ENCODE measurements around the gene PFKFB3.
"Not testable (repeated sequence)": the region's sequence is repeated elsewhere in the genome, so short reads cannot be mapped to it uniquely, and the experiment has no call there.

PFKFB3 gene

DNA sequence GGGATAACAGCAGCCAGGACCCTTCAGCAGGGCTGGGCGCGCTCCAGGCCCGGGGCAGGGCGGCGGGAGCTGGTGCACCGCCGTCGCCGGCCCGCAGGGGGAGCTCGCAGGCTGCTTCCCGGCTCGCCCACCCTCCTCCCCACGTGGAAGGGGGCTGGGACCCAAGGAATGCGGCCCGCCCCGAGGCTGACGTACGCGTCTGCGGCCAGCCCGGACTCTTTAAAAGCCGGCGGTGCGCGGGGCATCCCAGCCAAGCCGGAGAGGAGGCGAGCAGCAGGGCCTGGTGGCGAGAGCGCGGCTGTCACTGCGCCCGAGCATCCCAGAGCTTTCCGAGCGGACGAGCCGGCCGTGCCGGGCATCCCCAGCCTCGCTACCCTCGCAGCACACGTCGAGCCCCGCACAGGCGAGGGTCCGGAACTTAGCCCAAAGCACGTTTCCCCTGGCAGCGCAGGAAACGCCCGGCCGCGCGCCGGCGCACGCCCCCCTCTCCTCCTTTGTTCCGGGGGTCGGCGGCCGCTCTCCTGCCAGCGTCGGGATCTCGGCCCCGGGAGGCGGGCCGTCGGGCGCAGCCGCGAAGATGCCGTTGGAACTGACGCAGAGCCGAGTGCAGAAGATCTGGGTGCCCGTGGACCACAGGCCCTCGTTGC is at the start of gene PFKFB3:
TSS of gene PFKFB3 (plus strand) at position 249 of the 647 bp plus-strand sequence. CDS start at position 578, 329 bp downstream.
- peaks cover 21% of the 10 kb centered on the region for H3K4me1 Mint-ChIP-seq
- H3K4me3 Mint-ChIP-seq, result peak within 1 kb of the TSS; percentile 91
- no peaks in the 10 kb centered on the region for H3K9me3 Mint-ChIP-seq
- peak within 1 kb of the TSS; percentile 42 for H3K27ac Mint-ChIP-seq (ENCODE audit: low read depth)
- DNase-seq (ENCODE audit: low spot score in 2 of 2), result peak; percentile 82 to 87
- H3K27me3 Mint-ChIP-seq, result no peaks in the 10 kb centered on the region
- ATAC-seq (replicated peaks; ENCODE audit: extremely low read depth, poor library complexity, severe bottlenecking), result peak; percentile 61
- H3K36me3 Mint-ChIP-seq (ENCODE audit: insufficient read depth), result peaks cover 13% of the 10 kb centered on the region

DNA sequence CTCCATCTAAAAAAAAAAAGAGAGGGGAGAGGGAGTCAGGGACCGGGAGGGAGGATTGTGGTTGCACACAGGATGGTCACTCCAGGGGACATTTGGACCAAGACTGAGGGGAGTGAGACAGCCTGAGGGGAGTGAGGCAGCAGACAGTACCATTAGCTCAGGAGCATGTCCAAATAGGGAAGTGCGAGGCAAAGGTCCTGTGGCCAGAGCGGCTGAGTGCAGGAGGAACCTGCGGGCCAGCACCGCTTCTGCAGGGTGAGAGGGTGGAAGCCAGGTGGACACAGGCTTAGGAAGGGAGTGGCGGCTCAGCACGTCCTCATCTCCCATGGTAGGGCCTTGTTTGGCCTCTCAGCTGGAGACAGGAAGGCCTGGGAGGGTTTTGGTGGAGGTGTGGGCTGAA is 48.9 kb upstream of the PFKFB3 start:
- no peak for ATAC-seq (replicated peaks; ENCODE audit: extremely low read depth, poor library complexity, severe bottlenecking)
- H3K36me3 Mint-ChIP-seq (ENCODE audit: insufficient read depth), result peaks cover 3% of the 10 kb centered on the region
- H3K4me1 Mint-ChIP-seq, result peaks cover 33% of the 10 kb centered on the region
- no peaks in the 10 kb centered on the region for H3K27me3 Mint-ChIP-seq
- H3K4me3 Mint-ChIP-seq, result no peak overlapping the region
- H3K9me3 Mint-ChIP-seq, result no peaks in the 10 kb centered on the region
- H3K27ac Mint-ChIP-seq (ENCODE audit: low read depth), result no peak overlapping the region
- DNase-seq (ENCODE audit: low spot score in 2 of 2), result no peak

DNA sequence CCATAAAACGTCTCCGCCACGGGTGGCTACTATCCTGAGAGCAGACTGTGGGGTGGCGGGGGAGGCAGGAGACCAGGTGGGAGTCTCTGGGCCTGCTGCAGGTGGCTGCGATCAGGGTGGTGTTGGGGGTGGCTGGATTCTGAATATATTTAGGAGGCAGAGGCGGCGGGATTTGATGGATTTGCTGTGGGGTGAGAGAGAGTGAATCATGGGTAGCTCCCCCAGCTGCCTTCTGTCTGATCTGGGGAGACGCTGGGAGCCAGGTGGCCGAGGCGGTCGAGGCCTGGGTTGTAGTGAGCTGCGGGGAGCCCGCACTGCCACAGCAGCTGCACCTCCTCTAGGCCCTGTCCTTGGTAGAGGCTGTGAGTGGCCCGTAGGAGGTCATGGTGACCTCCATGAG is 48.2 kb upstream of the PFKFB3 start:
- no peak overlapping the region for H3K27ac Mint-ChIP-seq (ENCODE audit: low read depth)
- DNase-seq (ENCODE audit: low spot score in 2 of 2), result no peak

DNA sequence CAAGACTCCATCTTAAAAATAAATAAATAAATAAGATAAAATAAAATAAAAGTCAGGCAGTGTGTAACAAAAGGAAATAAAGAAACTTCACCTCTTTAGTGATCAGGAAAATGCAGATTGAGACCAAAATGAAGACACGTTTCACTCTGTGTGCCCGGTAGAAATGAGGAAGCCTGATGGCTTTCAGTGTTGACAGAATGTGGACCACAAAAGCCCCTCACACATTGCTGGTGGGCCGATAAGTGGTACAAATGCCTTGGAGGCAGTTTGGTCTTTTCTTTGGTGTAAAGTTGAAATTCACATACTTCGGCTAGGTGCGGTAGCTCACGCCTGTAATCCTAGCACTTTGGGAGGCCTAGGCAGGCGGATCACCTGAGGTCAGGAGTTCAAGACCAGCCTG is 44.5 kb upstream of the PFKFB3 start:
- Mint-ChIP-seq H3K27ac (ENCODE audit: low read depth) (no peak overlapping the region), H3K9me3 (no peaks in the 10 kb centered on the region), H3K4me3 (no peak overlapping the region), H3K36me3 (ENCODE audit: insufficient read depth) (peaks cover 4% of the 10 kb centered on the region), H3K27me3 (no peaks in the 10 kb centered on the region), H3K4me1 (peaks cover 16% of the 10 kb centered on the region)
- DNase-seq (ENCODE audit: low spot score in 2 of 2), result no peak
- ATAC-seq (replicated peaks; ENCODE audit: extremely low read depth, poor library complexity, severe bottlenecking), result no peak

More for the DNA sequence above, 48.2 kb upstream of the PFKFB3 start:
- Mint-ChIP-seq H3K9me3 (no peaks in the 10 kb centered on the region), H3K36me3 (ENCODE audit: insufficient read depth) (peaks cover 3% of the 10 kb centered on the region), H3K4me1 (peaks cover 29% of the 10 kb centered on the region), H3K27me3 (no peaks in the 10 kb centered on the region), H3K4me3 (no peak overlapping the region)
- no peak for ATAC-seq (replicated peaks; ENCODE audit: extremely low read depth, poor library complexity, severe bottlenecking)

DNA sequence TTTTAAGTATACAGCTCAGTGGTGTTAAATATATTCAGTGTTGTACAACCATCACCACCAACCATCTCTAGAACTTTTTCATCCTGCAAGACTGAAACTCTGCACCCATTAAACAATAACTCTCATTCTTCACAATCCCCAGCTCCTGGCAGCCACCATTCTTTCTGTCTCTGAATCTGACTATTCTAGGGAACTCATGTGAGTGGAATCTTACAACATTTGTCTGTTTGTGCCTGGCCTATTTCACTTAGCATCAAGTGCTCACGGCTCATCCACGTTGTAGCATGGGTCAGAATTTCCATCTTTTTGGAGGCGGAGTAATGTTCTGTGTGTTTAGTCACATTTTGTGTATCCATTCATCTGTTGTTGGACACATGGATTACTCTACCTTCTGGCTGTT is 40.8 kb upstream of the PFKFB3 start:
- Mint-ChIP-seq H3K27ac (ENCODE audit: low read depth) (no peak overlapping the region), H3K4me1 (peaks cover 29% of the 10 kb centered on the region), H3K27me3 (no peaks in the 10 kb centered on the region), H3K4me3 (no peak overlapping the region), H3K9me3 (no peaks in the 10 kb centered on the region), H3K36me3 (ENCODE audit: insufficient read depth) (peaks cover 17% of the 10 kb centered on the region)
- DNase-seq (ENCODE audit: low spot score in 2 of 2) (no peak), ATAC-seq (replicated peaks; ENCODE audit: extremely low read depth, poor library complexity, severe bottlenecking) (no peak)

DNA sequence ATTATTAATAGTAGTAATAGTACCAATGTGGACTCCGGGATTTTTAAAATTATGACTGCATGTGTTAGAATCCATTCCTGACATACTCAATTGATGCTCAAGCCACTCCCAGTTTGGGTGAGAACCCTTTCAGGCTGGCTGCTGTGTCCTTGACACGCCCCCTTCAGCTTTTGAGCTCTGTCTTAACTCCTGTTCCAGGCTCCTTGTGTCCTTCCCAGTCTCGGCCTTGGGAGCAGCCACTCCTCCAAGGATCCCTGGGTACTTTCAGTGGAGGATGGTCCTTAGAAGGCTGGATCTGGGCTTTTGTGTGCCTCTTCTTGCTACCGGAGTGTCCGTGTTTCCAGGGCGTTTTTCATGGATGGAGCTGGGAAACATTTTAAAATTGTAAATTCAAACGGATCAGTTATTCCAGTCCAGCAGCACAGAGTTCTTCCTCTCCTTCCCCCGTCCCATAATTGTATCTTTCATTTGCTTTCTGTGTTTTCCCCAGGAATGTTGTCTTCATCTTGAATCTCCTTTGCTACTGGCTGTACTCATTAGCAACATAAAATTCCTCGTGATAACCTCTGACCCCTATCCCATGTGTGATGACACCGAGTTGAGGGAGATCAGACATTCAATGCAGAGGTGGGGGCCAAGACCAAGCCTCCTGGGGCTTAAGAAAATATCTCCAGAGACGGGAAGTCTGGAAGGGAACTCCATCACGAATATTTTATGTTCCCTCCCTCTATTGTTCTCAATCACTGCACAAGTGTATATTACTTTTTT is 40.0 kb upstream of the PFKFB3 start:
- no peak overlapping the region for H3K27ac Mint-ChIP-seq (ENCODE audit: low read depth)
- H3K9me3 Mint-ChIP-seq, result no peaks in the 10 kb centered on the region
- H3K36me3 Mint-ChIP-seq (ENCODE audit: insufficient read depth), result peaks cover 25% of the 10 kb centered on the region
- ATAC-seq (replicated peaks; ENCODE audit: extremely low read depth, poor library complexity, severe bottlenecking), result no peak
- peaks cover 33% of the 10 kb centered on the region for H3K4me1 Mint-ChIP-seq
- H3K4me3 Mint-ChIP-seq, result peak overlapping the region; percentile 76
- no peak for DNase-seq (ENCODE audit: low spot score in 2 of 2)
- no peaks in the 10 kb centered on the region for H3K27me3 Mint-ChIP-seq

DNA sequence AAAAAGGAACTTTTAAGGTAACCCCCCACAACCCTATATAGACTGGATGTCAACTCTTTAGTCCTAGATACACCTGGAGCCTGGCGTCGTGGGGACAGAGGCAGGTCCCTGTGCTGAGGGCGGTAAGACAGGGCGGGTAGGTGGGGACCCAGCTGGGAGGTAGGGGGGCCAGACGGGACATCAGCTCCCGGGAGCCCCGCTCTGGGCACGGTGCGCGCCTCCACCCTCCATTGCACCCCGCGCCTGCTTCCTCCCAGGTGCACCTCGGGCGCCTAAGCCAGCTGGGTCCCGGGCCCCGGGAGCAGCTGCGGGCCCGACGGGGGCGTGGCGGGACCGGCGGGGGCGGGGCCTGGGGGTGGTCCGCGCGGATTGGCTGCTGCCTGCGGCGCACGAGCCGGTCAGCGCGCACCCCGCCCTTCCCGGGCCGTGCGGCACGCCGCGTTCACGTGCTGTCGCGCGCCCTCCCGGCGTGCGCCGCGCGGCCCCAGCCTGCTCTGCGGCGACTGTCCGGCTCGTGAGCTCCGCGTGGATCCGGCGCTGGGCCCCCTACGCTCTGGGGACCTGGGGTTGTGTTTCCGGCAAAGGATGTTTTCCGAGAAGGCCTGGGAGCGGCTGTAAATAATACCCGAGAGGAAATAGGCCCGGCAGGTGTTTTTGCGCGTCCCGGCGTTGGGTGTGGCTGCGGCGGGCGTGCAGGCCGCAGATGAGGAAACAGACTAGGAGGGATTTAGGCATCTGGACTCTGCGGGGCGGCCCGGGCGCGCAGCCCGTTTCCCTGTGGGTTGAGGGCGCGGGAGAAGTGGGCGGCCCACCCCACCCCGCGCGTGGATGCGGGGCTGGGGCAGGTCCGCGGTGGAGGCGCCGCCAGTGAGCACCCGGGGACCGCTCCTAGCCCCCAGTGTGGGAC is 39.1 kb upstream of the PFKFB3 start:
- H3K27ac Mint-ChIP-seq (ENCODE audit: low read depth), result peak overlapping the region; percentile 92

DNA sequence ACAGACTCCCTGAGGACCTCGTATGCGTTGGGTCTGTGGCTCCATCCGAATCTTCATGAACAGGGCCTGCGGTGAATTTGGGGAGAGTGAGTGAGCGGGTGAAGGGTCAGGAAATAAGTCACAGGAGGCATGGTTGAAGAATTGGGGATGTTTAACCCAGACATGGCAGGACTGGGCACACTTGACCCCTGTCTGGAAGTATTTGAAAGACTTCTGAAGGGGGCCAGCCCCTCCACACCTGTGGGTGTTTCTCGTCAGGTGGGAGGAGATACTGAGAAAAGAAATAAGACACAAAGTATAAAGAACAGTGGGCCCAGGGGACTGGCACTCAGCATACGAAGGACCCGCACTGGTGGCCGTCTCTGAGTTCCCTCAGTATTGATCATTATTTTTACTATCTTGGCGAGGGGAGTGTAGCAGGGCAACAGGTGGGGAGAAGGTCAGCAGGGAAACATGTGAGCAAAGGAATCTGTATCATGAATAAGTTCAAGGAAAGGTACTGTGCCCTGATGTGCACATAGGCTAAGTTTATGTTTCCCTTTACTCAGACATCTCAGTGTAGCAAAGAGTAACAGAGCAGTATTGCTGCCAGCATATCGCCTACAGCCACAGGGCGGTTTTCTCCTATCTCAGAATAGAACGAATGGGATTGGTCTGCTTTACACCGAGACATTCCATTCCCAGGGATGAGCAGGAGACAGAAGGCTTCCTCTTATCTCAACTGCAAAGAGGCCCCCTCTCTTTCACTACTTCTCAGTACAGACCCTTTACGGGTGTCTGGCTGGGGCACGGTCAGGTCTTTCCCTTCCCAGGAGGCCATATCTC is 38.2 kb upstream of the PFKFB3 start:
- DNase-seq (ENCODE audit: low spot score in 2 of 2), result no peak
- no peaks in the 10 kb centered on the region for H3K27me3 Mint-ChIP-seq
- peak overlapping the region; percentile 76 for H3K4me3 Mint-ChIP-seq
- peaks cover 30% of the 10 kb centered on the region for H3K36me3 Mint-ChIP-seq (ENCODE audit: insufficient read depth)
- no peak for ATAC-seq (replicated peaks; ENCODE audit: extremely low read depth, poor library complexity, severe bottlenecking)
- peak overlapping the region; percentile 92 for H3K27ac Mint-ChIP-seq (ENCODE audit: low read depth)
- H3K4me1 Mint-ChIP-seq, result peaks cover 44% of the 10 kb centered on the region
- H3K9me3 Mint-ChIP-seq, result no peaks in the 10 kb centered on the region

More for the DNA sequence above, 39.1 kb upstream of the PFKFB3 start:
- Mint-ChIP-seq H3K36me3 (ENCODE audit: insufficient read depth) (peaks cover 25% of the 10 kb centered on the region), H3K9me3 (no peaks in the 10 kb centered on the region), H3K27me3 (no peaks in the 10 kb centered on the region), H3K4me3 (peak overlapping the region; percentile 76), H3K4me1 (peaks cover 36% of the 10 kb centered on the region)
- DNase-seq (ENCODE audit: low spot score in 2 of 2), result peak; percentile 76 to 87
- ATAC-seq (replicated peaks; ENCODE audit: extremely low read depth, poor library complexity, severe bottlenecking), result peak; percentile 95

DNA sequence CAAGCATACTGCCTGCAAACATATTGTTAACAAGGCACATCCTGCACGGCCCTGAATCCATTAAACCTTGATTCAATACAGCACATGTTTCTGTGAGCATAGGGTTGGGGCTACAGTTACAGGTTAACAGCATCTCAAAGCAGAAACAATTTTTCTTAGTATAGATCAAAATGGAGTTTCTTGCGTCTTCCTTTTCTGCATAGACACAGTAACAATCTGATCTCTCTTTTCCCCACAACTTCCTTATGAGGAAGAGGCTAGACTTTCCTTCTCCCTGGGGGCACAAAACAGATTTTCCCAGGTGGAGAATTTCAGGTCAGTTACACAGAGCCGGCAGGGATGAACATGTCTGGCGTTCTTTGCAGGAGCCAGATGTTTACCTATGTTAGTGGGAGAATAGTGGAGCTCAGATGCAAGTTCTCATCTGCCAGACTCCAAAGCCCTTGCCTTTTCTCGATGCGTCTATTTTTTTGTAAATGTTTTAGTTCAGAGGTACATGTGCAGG is 37.5 kb upstream of the PFKFB3 start:
- peak overlapping the region; percentile 76 for H3K4me3 Mint-ChIP-seq
- H3K9me3 Mint-ChIP-seq, result no peaks in the 10 kb centered on the region
- no peaks in the 10 kb centered on the region for H3K27me3 Mint-ChIP-seq
- ATAC-seq (replicated peaks; ENCODE audit: extremely low read depth, poor library complexity, severe bottlenecking) (no peak), DNase-seq (ENCODE audit: low spot score in 2 of 2) (no peak)
- peak overlapping the region; percentile 92 for H3K27ac Mint-ChIP-seq (ENCODE audit: low read depth)
- H3K36me3 Mint-ChIP-seq (ENCODE audit: insufficient read depth), result peaks cover 28% of the 10 kb centered on the region
- H3K4me1 Mint-ChIP-seq, result peaks cover 46% of the 10 kb centered on the region

DNA sequence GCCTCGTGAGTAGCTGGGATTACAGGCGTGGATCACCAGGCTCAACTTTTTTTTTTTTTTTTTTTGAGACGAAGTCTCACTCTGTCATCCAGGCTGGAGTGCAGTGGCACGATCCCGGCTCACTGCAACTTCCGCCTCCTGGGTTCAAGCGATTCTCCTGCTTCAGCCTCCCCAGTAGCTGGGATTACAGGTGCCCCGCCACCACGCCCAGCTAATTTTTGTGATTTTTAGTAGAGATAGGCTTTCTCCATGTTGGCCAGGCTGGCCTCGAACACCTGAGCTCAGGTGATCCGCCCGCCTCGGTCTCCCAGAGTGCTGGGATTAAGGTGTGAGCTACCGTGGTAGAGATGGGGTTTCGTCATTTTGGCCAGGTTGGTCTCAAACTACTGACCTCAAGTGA is 36.8 kb upstream of the PFKFB3 start:
- not testable (repeated sequence) for H3K27ac Mint-ChIP-seq (ENCODE audit: low read depth); ATAC-seq (replicated peaks; ENCODE audit: extremely low read depth, poor library complexity, severe bottlenecking); H3K9me3 Mint-ChIP-seq; H3K4me3 Mint-ChIP-seq; H3K27me3 Mint-ChIP-seq; DNase-seq (ENCODE audit: low spot score in 2 of 2)
- Mint-ChIP-seq H3K4me1 (peaks cover 51% of the 10 kb centered on the region), H3K36me3 (ENCODE audit: insufficient read depth) (peaks cover 28% of the 10 kb centered on the region)

DNA sequence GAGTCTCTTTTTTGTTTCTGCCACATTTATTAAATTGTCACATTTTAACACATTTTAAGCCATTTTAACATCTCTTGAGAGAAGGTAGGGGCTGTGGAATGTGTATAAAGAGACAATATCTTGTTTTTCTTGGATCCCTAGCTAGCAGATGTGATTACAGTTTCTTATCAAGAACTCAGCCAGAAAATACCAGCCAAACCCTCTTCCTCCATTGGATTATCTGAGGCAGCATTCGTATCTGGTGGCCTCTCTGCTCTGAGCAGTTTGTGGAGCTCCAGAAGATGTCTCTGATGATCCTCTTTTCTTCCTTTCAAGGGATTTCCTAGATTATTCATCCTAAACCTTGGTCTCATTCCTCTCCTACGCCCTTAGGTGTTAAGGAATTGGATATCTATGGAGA is 35.3 kb upstream of the PFKFB3 start:
- Mint-ChIP-seq H3K9me3 (no peaks in the 10 kb centered on the region), H3K27me3 (no peaks in the 10 kb centered on the region), H3K4me3 (no peak overlapping the region), H3K36me3 (ENCODE audit: insufficient read depth) (peaks cover 28% of the 10 kb centered on the region), H3K27ac (ENCODE audit: low read depth) (no peak overlapping the region), H3K4me1 (peaks cover 50% of the 10 kb centered on the region)
- ATAC-seq (replicated peaks; ENCODE audit: extremely low read depth, poor library complexity, severe bottlenecking), result no peak
- DNase-seq (ENCODE audit: low spot score in 2 of 2), result no peak

DNA sequence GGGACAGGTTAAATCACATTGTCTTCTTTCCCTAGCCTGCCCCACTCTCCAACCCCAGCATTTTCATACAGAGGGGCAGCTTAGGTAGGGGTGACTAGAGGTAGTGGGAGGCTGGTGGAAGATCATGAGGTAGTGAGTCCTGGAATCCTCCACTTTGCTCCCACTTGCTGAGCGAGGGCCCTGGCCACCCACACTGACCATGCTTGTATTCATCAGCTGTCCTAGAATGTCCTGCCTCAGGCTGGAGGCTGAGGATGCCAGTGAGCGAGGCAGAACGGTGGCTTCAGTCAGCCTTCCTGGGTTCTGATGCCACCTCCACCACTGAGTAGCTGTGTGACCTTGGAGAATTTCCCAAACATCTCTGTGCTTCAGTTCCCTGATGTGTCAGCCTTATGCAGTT is 34.6 kb upstream of the PFKFB3 start:
- Mint-ChIP-seq H3K4me3 (no peak overlapping the region), H3K27ac (ENCODE audit: low read depth) (no peak overlapping the region), H3K27me3 (no peaks in the 10 kb centered on the region), H3K4me1 (peaks cover 49% of the 10 kb centered on the region), H3K36me3 (ENCODE audit: insufficient read depth) (peaks cover 28% of the 10 kb centered on the region), H3K9me3 (no peaks in the 10 kb centered on the region)
- DNase-seq (ENCODE audit: low spot score in 2 of 2), result no peak
- ATAC-seq (replicated peaks; ENCODE audit: extremely low read depth, poor library complexity, severe bottlenecking), result no peak
